Mucosa of descending colon (tissue), 3 donors: ENCODE measurements around the gene OR2D3. TPM values are rescaled to one million over a fixed set of nuclear protein-coding genes. Genes with fewer than 3 reads are reported as not detected.
"Not testable (repeated sequence)": the region's sequence is repeated elsewhere in the genome, so short reads cannot be mapped to it uniquely, and the experiment has no call there.

Source experiments
- ATAC-seq: fragments of 200-7000 bp; cut with Tn5 transposase; one replicate; pipeline ENCODE4 v1.9.1; 2020; ENCODE audit warnings: mild to moderate bottlenecking, moderate library complexity
- DNase-seq, 3 donors: peaks; one replicate each; pipeline ENCODE4 v3.0.0-alpha.2; 2020
- H3K36me3 ChIP-seq: fragments of 200-600 bp; one replicate; pipeline ENCODE4 v1.8.0; 2021; ENCODE audit warnings: low read depth, mild to moderate bottlenecking
- H3K4me1 ChIP-seq: fragments of 200-600 bp; one replicate; pipeline ENCODE4 v1.8.0; 2021; ENCODE audit warnings: low read depth, mild to moderate bottlenecking
- H3K4me3 ChIP-seq: fragments of 200-600 bp; one replicate; pipeline ENCODE4 v1.8.0; 2021; ENCODE audit warnings: mild to moderate bottlenecking
- H3K9me3 ChIP-seq: fragments of 200-600 bp; one replicate; pipeline ENCODE4 v1.8.0; 2021; ENCODE audit warnings: mild to moderate bottlenecking
- CTCF ChIP-seq: fragments of 200-600 bp; IDR thresholded peaks from one replicate; pipeline ENCODE4 v1.8.0; 2022; ENCODE audit warnings: antibody characterized with exemption, mild to moderate bottlenecking
- intact Hi-C, 2 donors: fragments of 100-400 bp; cut with DNase I in 1 of 2; cut with micrococcal nuclease in 1 of 2; formaldehyde crosslinking; loops; one replicate each; pipeline versions ENCODE4 v1.11.0 to v1.11.1; 2022; cut with DNase I, micrococcal nuclease
- total RNA-seq, 3 donors: library from RNA; stranded (reverse); fragmentation: NEBNext Ultra II Directional in 2 of 3; extraction: Animal tissue kit (Norgen Biotek cat#: 25700) in 2 of 3; gene quantifications; one replicate each; pipeline versions ENCODE4 v1.2.1 to v1.2.4, GENCODE V29; 2021 to 2023
- donor health status: DM: no; HTN: no; CAD: no; lungs with moderate emphysema.
- donor health status: DM: no; HTN: no; CAD: no.
- donor health status: DM: no; HTN: yes; CAD: no.

Gene OR2D3
- total RNA-seq, 3 donors from 2014 or later: not detected

DNA sequence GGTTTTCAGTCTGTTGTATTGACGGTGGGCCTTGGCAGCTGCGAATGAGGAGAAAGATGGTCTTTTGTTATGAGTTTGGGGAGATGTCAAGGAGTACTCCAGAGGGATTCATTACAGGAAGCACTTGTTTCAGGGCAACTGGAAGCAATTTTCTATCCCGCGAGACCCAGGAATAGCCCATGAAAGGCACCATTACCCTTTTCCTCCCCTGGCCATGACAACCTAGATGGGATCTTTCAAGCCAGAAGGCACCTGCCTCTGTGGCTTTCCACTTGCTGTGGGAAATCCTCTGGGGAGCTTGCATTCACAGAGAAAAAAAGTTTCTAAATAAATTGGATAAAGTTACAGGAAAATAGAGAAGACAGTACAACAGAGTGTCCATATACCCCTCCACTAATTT, 8.1 kb downstream of the OR2D3 start:
- H3K9me3 ChIP-seq: no peaks in the 10 kb centered on the region
- intact Hi-C loops: no loop called here
- H3K4me3 ChIP-seq: no peak overlapping the region
- H3K4me1 ChIP-seq: peaks cover 7% of the 10 kb centered on the region
- DNase-seq (no peak), ATAC-seq (no peak)
- no peaks in the 10 kb centered on the region for H3K36me3 ChIP-seq
- TF ChIP-seq CTCF: no peak

- peaks cover 7% of the 10 kb centered on the region for H3K4me1 ChIP-seq
- intact Hi-C loops: no loop called here
- ATAC-seq (no peak), DNase-seq (no peak)
- no peaks in the 10 kb centered on the region for H3K9me3 ChIP-seq
- no peak overlapping the region for H3K4me3 ChIP-seq
- TF ChIP-seq CTCF: no peak
- H3K36me3 ChIP-seq: no peaks in the 10 kb centered on the region
These were observed 10.4 kb downstream of the OR2D3 start for GRCh38 chr11:6931146-6931713.

DNA sequence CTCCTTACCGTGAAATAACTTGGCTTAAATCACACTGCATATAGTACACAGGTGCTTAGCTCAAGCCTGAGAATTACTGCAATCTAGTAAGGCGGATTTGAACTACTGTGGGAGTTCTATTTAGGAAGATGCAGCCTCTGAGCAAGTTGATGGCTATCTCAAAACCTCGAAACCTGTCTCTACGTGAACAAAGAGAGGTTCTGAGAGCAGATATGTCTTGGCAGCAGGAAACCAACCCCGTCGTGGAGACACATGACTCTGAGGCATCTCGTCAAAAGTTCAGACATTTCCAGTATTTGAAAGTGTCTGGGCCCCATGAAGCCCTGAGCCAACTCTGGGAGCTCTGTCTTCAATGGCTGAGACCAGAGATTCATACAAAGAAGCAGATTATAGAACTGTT, 11.3 kb downstream of the OR2D3 start:
- no peak for TF ChIP-seq CTCF
- H3K4me1 ChIP-seq: peaks cover 7% of the 10 kb centered on the region
- H3K9me3 ChIP-seq: no peaks in the 10 kb centered on the region
- H3K4me3 ChIP-seq: no peak overlapping the region
- no peak for DNase-seq
- no peaks in the 10 kb centered on the region for H3K36me3 ChIP-seq
- intact Hi-C loops: no loop called here
- no peak for ATAC-seq

DNA sequence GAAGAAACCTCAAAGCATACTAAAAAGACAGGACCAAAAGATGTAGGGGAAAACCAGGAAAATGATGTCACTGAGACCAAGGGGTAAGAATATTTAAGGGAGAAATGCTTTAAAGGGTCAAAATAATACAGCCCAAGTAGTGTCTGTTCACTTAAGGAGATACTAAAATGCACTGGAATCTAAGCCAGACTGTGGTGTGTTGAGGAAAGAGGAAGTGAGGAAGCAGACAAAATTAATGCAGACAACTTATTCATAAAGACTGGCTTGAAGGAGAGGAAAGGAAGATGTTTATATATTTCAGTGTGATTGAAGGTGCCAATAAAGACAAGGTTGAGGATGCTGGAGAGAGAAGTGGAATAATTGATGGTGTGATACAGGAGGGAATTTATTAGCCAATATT, 21.2 kb downstream of the OR2D3 start:
- no peak for DNase-seq
- Histone ChIP-seq H3K4me3 (no peak overlapping the region), H3K9me3 (no peaks in the 10 kb centered on the region), H3K36me3 (no peaks in the 10 kb centered on the region), H3K4me1 (no peaks in the 10 kb centered on the region)
- intact Hi-C loops: no loop called here
- no peak for ATAC-seq
- TF ChIP-seq CTCF: no peak

GRCh38 chr11:6943131-6943530, 22.3 kb downstream of the OR2D3 start:
- Histone ChIP-seq H3K9me3 (no peaks in the 10 kb centered on the region), H3K4me1 (no peaks in the 10 kb centered on the region), H3K36me3 (no peaks in the 10 kb centered on the region), H3K4me3 (no peak overlapping the region)
- DNase-seq (no peak), ATAC-seq (no peak)
- intact Hi-C loops: no loop called here
- TF ChIP-seq CTCF: no peak

DNA sequence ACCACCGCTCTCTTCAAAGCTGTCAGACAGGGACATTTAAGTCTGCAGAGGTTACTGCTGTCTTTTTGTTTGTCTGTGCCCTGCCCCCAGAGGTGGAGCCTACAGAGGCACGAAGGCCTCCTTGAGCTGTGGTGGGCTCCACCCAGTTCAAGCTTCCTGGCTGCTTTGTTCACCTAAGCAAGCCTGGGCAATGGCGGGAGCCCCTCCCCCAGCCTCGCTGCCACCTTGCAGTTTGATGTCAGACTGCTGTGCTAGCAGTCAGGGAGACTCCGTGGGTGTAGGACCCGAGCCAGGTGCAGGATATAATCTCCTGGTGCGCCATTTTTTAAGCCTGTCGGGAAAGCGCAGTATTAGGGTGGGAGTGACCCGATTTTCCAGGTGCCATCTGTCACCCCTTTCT, 33.4 kb downstream of the OR2D3 start:
- intact Hi-C loops: not testable (repeated sequence)

More for the DNA sequence above, 33.4 kb downstream of the OR2D3 start:
- not testable (repeated sequence) for H3K9me3 ChIP-seq, ATAC-seq, H3K4me1 ChIP-seq, H3K36me3 ChIP-seq, H3K4me3 ChIP-seq
- peak in 1 of 3 donors; percentile 16 for DNase-seq
